M059J (cell line): ENCODE data around the gene DFFB. TPM values are rescaled to one million over a fixed set of nuclear protein-coding genes. Genes with fewer than 3 reads are reported as not detected.
"Not testable (repeated sequence)": the region's sequence is repeated elsewhere in the genome, so short reads cannot be mapped to it uniquely, and the experiment has no call there.

Source experiments
- DNase-seq: peaks from one replicate; pipeline ENCODE4 v3.0.0-alpha.2; 2012; ENCODE audit warnings: low read depth
- total RNA-seq: library from RNA; depleted of rRNA; stranded (reverse); fragments of >200 nt; shearing (Covaris generic); gene quantifications from 2 replicates; pipeline ENCODE4 v1.2.3, GENCODE V29; 2014

The DFFB gene
- total RNA-seq, 1 experiment from 2014 or later, result 8.6 TPM

GRCh38 chr1:3909615-3910014, 52.3 kb downstream of the DFFB start:
- no peak for DNase-seq

- no peak for DNase-seq
Observed at GRCh38 chr1:3910049-3910731, 52.9 kb downstream of the DFFB start.

- DNase-seq, result peak; percentile 65
Observed at GRCh38 chr1:3910857-3911845, 53.9 kb downstream of the DFFB start.

GRCh38 chr1:3911981-3912808, 54.9 kb downstream of the DFFB start:
- no peak for DNase-seq

- DNase-seq, result no peak
Observed at GRCh38 chr1:3912809-3913685, 55.8 kb downstream of the DFFB start.

- DNase-seq, result no peak
Observed at GRCh38 chr1:3914331-3914851, 57.1 kb downstream of the DFFB start.

GRCh38 chr1:3914911-3915310, 57.6 kb downstream of the DFFB start:
- DNase-seq, result no peak

GRCh38 chr1:3915551-3916121, 58.4 kb downstream of the DFFB start:
- no peak for DNase-seq

GRCh38 chr1:3917761-3918160, 60.5 kb downstream of the DFFB start:
- DNase-seq, result no peak

- not testable (repeated sequence) for DNase-seq
Observed at GRCh38 chr1:3918359-3918758, 61.1 kb downstream of the DFFB start.

GRCh38 chr1:3918966-3919611, 61.8 kb downstream of the DFFB start:
- DNase-seq, result no peak

GRCh38 chr1:3919706-3920105, 62.4 kb downstream of the DFFB start:
- DNase-seq, result no peak

- no peak for DNase-seq
Observed at GRCh38 chr1:3921765-3922164, 64.5 kb downstream of the DFFB start.

- peak; percentile 36 for DNase-seq
Observed at GRCh38 chr1:3922201-3922725, 65.0 kb downstream of the DFFB start.

GRCh38 chr1:3922851-3923250, 65.6 kb downstream of the DFFB start:
- no peak for DNase-seq

GRCh38 chr1:3923378-3924185, 66.3 kb downstream of the DFFB start:
- no peak for DNase-seq

GRCh38 chr1:3924186-3924824, 67.0 kb downstream of the DFFB start:
- no peak for DNase-seq

GRCh38 chr1:3924825-3925220, 67.5 kb downstream of the DFFB start:
- DNase-seq, result peak; percentile 37
